Esophagus (tissue), 2 donors: ENCODE data around the gene PPM1H. TPM values are rescaled to one million over a fixed set of nuclear protein-coding genes. Genes with fewer than 3 reads are reported as not detected.

Source experiments
- H3K27ac ChIP-seq, 2 donors: one replicate each; pipeline ENCODE4 v1.5.1; 2013; ENCODE audit warnings: low read depth in 2 of 2, mild to moderate bottlenecking in 2 of 2, inconsistent platforms in 1 of 2, low read length in 1 of 2, moderate library complexity in 1 of 2
- H3K27me3 ChIP-seq, 2 donors: one replicate each; pipeline ENCODE4 v1.6.1; 2013; ENCODE audit warnings: low read length in 2 of 2, control low read depth in 1 of 2, mild to moderate bottlenecking in 1 of 2; ENCODE audit not compliant: insufficient read depth in 2 of 2, control insufficient read depth in 1 of 2
- H3K36me3 ChIP-seq, 2 donors: one replicate each; pipeline ENCODE4 v1.6.1; 2013; ENCODE audit warnings: low read length in 1 of 2; ENCODE audit not compliant: control insufficient read depth in 2 of 2, insufficient read depth in 2 of 2
- H3K4me1 ChIP-seq, 2 donors: one replicate each; pipeline ENCODE4 v1.6.1; 2013; ENCODE audit warnings: low read length in 1 of 2; ENCODE audit not compliant: control insufficient read depth in 2 of 2, insufficient read depth in 2 of 2
- H3K4me3 ChIP-seq, 2 donors: one replicate each; pipeline ENCODE4 v1.5.1; 2013; ENCODE audit warnings: low read length in 2 of 2, mild to moderate bottlenecking in 2 of 2, low read depth in 1 of 2, moderate library complexity in 1 of 2
- H3K9me3 ChIP-seq, 2 donors: one replicate each; pipeline ENCODE4 v1.6.1; 2013; ENCODE audit warnings: mild to moderate bottlenecking in 2 of 2, low read depth in 1 of 2, low read length in 1 of 2, moderate library complexity in 1 of 2; ENCODE audit not compliant: control insufficient read depth in 2 of 2, insufficient read depth in 1 of 2
- WGBS, 2 donors: extraction: QIAGEN DNeasy Blood & Tissue Kit; methylation state at CpG; one replicate each; pipeline ENCODE4 v1.1.7; 2013; 5-methylcytosine and 5-hydroxymethylcytosine counted together
- polyA plus RNA-seq, 2 donors: library from polyadenylated mRNA; stranded (reverse); fragments of 200-250 nt; gene quantifications; one replicate each; pipeline ENCODE4 v1.2.3, GENCODE V29; 2013
- donor health status: healthy with polysubstance abuse.
- donor health status: Bipolar disorder and iron deficiency.

The PPM1H gene
- polyA plus RNA-seq, 2 donors = 0.04 to 0.09 TPM

DNA sequence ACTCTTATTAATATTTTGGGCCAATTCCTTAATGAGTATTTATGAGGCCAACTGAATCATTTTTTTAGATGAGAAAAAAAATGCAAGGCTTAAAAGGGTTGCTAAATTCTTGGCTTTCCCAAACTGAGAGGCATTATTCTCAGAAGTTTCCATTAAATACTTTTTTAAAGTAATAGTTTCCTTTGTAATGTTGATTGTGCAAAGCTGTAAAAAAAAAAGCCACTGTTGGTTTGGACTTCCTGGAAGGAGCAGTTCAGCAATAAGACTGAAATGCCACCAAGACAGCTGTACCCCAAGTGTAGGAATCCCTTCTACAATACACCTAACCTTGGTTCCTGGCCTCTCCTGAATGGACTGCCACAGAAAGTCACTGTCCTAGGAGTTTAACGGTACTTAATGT is 237.1 kb downstream of the PPM1H start:
- 82 to 83% methylated on average over 1 of the region's 1 CpG for WGBS, 2 donors
- no peaks in the 10 kb centered on the region for H3K36me3 ChIP-seq
- H3K27ac ChIP-seq = no peak overlapping the region
- H3K9me3 ChIP-seq = no peaks in the 10 kb centered on the region
- no peak overlapping the region for H3K4me3 ChIP-seq
- H3K4me1 ChIP-seq = peaks cover 0 to 3% of the 10 kb centered on the region in 2 donors
- H3K27me3 ChIP-seq = no peaks in the 10 kb centered on the region

DNA sequence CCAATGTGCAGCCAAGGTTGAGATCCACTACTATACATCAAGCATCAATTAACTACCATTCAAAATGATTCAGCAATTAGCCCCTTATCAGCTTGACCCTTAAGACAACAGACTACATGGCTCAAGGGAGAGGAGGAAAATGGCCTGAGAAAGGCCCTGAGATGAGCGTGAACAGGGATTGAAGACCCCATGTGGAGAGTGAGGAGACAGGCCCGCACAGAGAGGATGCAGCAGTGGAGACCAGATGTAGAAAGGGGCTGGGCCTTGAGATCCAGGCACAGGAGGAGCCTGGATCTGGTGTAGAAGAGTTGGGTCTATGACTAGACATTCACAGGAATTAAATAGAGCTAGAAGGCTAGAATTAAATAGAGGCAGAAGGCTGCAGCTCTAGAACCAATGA is 239.3 kb downstream of the PPM1H start:
- H3K4me1 ChIP-seq = no peaks in the 10 kb centered on the region
- no peaks in the 10 kb centered on the region for H3K36me3 ChIP-seq
- WGBS, 2 donors = 90 to 94% methylated on average over 2 of the region's 2 CpGs
- H3K27me3 ChIP-seq = no peaks in the 10 kb centered on the region
- no peak overlapping the region for H3K4me3 ChIP-seq
- no peaks in the 10 kb centered on the region for H3K9me3 ChIP-seq
- no peak overlapping the region for H3K27ac ChIP-seq

DNA sequence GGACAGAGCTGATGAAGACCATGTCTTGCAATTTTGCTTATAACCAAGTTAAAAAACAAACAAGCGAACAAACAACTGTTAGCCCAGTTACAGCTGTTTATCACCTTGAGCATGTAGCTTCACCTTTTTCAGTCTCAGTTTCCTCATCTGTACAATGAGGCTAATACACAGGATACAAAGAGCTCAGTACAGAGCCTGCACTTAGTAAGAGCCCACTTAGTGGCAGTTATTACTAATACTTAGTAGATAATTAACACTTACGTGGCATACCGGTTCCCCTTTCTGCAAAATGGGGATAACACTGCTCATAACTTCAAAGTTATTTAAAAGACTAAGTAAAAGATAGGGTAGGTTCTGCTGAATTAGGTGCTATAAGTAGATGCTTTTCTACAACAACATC is 240.3 kb downstream of the PPM1H start:
- no peak overlapping the region for H3K27ac ChIP-seq
- no peaks in the 10 kb centered on the region for H3K27me3 ChIP-seq
- H3K4me3 ChIP-seq = no peak overlapping the region
- no peaks in the 10 kb centered on the region for H3K9me3 ChIP-seq
- H3K36me3 ChIP-seq = no peaks in the 10 kb centered on the region
- H3K4me1 ChIP-seq = no peaks in the 10 kb centered on the region
- 96 to 98% methylated on average over 3 of the region's 3 CpGs for WGBS, 2 donors

DNA sequence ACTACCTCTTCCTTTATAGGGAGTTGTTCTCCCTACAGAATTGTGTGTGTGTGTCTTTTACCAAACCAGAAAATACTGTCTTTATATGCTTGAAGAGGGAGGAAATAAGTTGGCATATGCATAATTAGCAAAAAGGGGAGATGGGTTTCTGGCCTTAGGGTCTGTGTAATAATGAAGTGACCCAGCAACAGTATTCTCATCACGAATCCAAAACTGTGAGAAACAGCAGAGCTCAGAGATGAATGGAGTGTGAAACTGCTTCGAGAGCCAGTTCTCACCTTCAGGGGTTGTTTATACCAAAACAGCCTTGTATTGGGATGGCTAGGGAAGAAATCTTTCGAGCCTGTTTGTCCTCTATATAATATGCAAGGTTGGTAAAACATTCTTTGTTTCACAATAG is 240.8 kb downstream of the PPM1H start:
- 78 to 83% methylated on average over 3 of the region's 3 CpGs for WGBS, 2 donors

DNA sequence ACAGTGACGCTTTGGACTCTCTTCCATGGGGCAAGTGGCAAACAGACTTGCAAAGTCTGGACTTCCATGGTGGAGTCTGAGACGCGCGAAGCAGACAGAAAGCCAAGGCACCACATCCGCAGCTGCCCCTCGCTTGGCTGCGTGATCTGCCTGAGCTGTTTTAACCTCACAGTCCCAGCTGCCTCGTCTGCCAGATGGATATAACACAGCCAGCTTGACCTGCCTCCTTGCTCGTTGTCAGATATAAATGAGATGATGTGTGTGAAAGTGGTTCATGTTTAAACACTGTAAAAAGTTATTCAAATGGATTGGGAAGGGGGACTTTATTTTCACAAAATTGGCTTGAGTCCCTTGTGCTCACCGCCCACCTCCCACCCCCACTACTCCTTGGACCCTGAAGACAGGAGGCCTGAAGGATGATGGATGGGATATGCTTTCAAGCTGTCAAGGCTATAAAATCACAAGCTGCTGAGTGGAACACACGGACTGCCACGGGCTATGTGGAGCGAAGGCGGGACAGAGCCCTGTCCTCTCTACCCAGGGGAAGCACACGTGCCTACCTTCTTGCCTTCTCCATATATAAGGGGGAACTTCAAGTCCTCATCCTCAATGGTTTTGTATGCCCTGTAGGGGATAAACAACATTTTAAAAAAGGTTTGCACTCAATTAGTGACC is 241.4 kb downstream of the PPM1H start:
- no peak overlapping the region for H3K4me3 ChIP-seq
- no peaks in the 10 kb centered on the region for H3K27me3 ChIP-seq
- 76 to 77% methylated on average over 15 of the region's 15 CpGs for WGBS, 2 donors
- H3K9me3 ChIP-seq = no peaks in the 10 kb centered on the region
- H3K27ac ChIP-seq = no peak overlapping the region
- no peaks in the 10 kb centered on the region for H3K36me3 ChIP-seq
- no peaks in the 10 kb centered on the region for H3K4me1 ChIP-seq

More for the DNA sequence above, 240.8 kb downstream of the PPM1H start:
- no peaks in the 10 kb centered on the region for H3K36me3 ChIP-seq
- no peaks in the 10 kb centered on the region for H3K27me3 ChIP-seq
- H3K4me3 ChIP-seq = no peak overlapping the region
- no peaks in the 10 kb centered on the region for H3K9me3 ChIP-seq
- no peaks in the 10 kb centered on the region for H3K4me1 ChIP-seq
- no peak overlapping the region for H3K27ac ChIP-seq

DNA sequence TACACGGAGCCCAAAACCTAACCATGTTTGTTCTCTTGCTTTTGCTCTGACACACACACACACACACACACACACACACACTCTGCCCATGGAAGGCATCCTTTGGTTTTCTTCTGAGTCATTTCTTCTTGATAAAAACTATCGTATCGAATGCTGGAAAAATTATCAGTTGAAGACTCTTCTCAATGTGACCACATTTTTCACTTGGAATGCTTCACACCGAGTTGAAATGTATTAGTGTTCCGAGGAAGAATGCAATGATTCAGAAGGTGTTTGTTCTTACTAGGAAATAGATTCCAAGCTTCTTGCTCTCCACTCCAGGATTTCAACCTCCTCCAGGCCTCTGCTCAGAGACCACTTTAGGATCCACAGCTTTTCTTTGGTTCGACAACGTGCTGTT is 242.1 kb downstream of the PPM1H start:
- no peak overlapping the region for H3K27ac ChIP-seq
- no peak overlapping the region for H3K4me3 ChIP-seq
- H3K27me3 ChIP-seq = no peaks in the 10 kb centered on the region
- no peaks in the 10 kb centered on the region for H3K4me1 ChIP-seq
- no peaks in the 10 kb centered on the region for H3K36me3 ChIP-seq
- WGBS, 2 donors = 79% methylated on average over 7 of the region's 7 CpGs
- H3K9me3 ChIP-seq = no peaks in the 10 kb centered on the region

DNA sequence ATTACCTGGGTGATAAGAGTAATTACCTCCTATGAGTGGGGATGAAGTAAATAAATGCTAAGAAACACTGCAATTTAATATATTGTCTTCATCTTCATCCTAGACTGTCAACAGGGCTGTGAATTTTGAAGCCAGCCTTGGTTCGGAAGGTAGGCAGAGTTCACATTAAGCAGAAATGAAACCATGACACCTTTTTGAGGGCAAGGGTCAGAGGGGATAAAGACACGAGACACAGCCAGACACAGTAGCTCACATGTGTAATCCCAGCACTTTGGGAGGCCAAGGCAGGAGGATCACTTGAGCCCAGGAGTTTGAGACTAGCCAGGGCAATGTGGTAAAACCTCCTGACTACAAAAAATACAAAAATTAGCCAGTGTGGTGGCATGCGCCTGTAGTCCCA is 243.6 kb downstream of the PPM1H start:
- WGBS, 2 donors = 94% methylated on average over 3 of the region's 3 CpGs
- no peaks in the 10 kb centered on the region for H3K27me3 ChIP-seq
- H3K36me3 ChIP-seq = no peaks in the 10 kb centered on the region
- H3K27ac ChIP-seq = no peak overlapping the region
- H3K4me1 ChIP-seq = no peaks in the 10 kb centered on the region
- no peaks in the 10 kb centered on the region for H3K9me3 ChIP-seq
- no peak overlapping the region for H3K4me3 ChIP-seq

DNA sequence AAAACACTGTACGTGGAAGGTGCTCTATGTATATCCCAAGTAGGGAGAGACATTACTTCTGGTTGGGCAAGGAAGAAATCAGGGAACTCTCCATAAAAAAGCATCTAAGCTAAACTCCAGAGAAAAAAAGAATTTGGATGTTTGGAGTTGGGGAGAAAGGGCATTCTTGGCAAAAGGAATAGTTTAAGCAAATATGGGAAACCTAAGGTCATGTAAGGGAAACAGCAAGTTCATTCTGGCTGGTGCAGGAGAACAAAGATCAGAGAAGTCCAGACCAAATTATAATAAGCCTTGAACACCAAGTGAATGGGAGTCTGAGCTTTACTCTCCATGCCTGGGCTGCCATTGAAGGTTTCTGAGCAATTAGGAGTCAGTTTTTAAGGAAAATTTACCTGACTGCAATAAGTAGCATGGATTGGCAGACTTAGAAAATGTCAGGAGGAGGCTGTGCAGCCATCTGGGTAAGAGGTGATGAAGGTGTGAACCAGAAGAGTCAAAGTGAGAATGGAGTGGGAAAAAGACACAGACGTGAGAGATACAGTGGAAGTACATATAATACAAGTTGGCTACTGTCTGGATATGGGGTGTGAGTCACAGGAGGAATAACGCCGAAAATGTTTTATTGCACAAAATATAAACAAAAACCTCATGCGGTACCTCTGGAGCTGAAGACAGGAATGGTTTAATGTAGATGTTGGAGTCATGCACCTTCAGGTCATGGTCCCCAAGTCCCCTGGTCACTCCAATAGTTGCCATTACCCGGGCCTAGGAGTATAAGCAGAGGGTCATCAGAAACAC is 245.7 kb downstream of the PPM1H start:
- no peak overlapping the region for H3K27ac ChIP-seq
- WGBS, 2 donors = 80% methylated on average over 6 of the region's 6 CpGs
- H3K9me3 ChIP-seq = no peaks in the 10 kb centered on the region

DNA sequence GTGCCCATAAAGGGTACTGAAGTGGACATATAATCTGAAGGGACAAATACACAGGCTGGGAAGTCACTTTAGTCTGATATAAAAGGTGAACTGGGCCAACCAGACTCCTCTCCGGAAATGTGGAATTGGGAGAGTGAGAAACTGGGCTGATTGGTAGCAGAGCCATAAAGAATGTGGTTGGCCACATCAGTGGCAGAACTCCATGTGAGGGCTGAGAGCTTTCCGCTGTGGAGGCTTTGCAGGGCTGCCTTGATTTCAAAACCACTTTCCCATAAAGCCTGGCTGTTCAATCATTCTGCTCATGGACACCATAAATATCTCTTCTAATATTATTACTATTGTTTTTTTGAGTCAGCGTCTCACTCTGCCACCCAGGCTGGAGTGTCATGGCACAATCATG is 248.0 kb downstream of the PPM1H start:
- 85 to 90% methylated on average over 3 of the region's 3 CpGs for WGBS, 2 donors
- Histone ChIP-seq H3K27me3 (no peaks in the 10 kb centered on the region), H3K36me3 (no peaks in the 10 kb centered on the region), H3K27ac (no peak overlapping the region), H3K9me3 (no peaks in the 10 kb centered on the region), H3K4me3 (no peak overlapping the region), H3K4me1 (no peaks in the 10 kb centered on the region)

More for the DNA sequence above, 245.7 kb downstream of the PPM1H start:
- Histone ChIP-seq H3K27me3 (no peaks in the 10 kb centered on the region), H3K4me1 (no peaks in the 10 kb centered on the region), H3K4me3 (no peak overlapping the region), H3K36me3 (no peaks in the 10 kb centered on the region)
